Muscle layer of colon (tissue), 2 donors: Measurements from ENCODE around the gene SLC35E4.

Source experiments
- H3K27ac ChIP-seq: one replicate; pipeline ENCODE4 v1.7.0; 2013; ENCODE audit warnings: low read depth, mild to moderate bottlenecking, low read length, moderate library complexity
- H3K27me3 ChIP-seq, 2 donors: one replicate each; pipeline ENCODE4 v1.7.0; 2013; ENCODE audit warnings: low read length in 2 of 2, mild to moderate bottlenecking in 2 of 2; ENCODE audit not compliant: insufficient read depth in 2 of 2, control insufficient read depth in 1 of 2
- H3K36me3 ChIP-seq: one replicate; pipeline ENCODE4 v1.7.0; 2013; ENCODE audit warnings: mild to moderate bottlenecking, low read length; ENCODE audit not compliant: insufficient read depth
- H3K4me1 ChIP-seq: one replicate; pipeline ENCODE4 v1.7.0; 2013; ENCODE audit warnings: mild to moderate bottlenecking, low read length; ENCODE audit not compliant: insufficient read depth
- H3K4me3 ChIP-seq, 2 donors: one replicate each; pipeline ENCODE4 v1.7.0; 2013; ENCODE audit warnings: low read length in 2 of 2, low read depth in 1 of 2, mild to moderate bottlenecking in 1 of 2, moderate library complexity in 1 of 2
- H3K9ac ChIP-seq: one replicate; pipeline ENCODE4 v1.7.0; 2013; ENCODE audit warnings: low read length
- H3K9me3 ChIP-seq: one replicate; pipeline ENCODE4 v1.7.0; 2013; ENCODE audit warnings: mild to moderate bottlenecking, low read length
- donor health status: abdominal sarcoma.
- donor health status: Adenocarcinoma of cecum.

SLC35E4 gene

GRCh38 chr22:30695871-30696655 lies 60.5 kb downstream of the SLC35E4 start:
- Histone ChIP-seq H3K36me3 (no peaks in the 10 kb centered on the region), H3K9ac (no peak overlapping the region), H3K4me3 (no peak overlapping the region), H3K4me1 (peaks cover 17% of the 10 kb centered on the region), H3K27me3 (no peaks in the 10 kb centered on the region), H3K9me3 (no peaks in the 10 kb centered on the region), H3K27ac (no peak overlapping the region)
